ENCODE data around the gene NOTCH2NLA.
"Not testable (repeated sequence)": the region's sequence is repeated elsewhere in the genome, so short reads cannot be mapped to it uniquely, and the experiment has no call there.

Gene NOTCH2NLA

DNA sequence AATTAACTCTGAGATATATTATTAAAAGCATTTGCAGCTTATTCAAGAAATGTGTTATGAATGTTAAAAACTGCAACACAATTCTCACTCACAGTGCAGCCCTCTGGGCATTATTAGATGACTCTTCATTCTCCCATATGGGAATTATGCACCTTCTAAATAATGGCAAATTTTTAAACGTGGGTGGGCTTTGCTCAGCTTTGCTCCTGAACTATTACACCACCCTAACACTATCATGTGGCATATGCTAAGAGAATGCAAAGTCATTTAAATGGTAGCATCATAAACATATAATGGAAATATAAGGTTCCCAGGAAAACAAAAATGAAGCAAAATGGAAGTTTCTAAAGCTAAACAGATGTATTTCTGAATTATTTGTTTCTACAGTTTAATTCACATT lies 61.5 kb downstream of the NOTCH2NLA start:
- DNase-seq (ENCODE audit: low read depth), result not testable (repeated sequence)

DNA sequence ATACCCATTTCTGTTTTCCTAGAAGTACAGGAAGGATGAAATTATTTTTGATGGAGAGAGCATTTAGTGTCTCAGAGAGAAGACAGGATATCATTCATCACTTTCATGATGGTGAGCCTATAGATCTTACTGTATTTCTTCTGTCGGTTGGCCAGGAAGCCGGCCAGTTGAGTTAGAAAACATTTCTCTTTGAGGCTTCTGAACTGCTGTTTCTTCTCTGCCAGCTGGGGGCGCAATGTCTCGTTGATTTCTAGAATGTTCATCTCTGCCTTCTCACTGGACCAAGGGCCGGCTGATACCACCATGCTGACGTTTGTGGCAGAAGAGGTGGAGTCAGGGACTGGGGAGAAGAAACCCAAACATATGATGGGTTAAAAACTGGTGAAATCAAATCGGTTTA lies 84.4 kb downstream of the NOTCH2NLA start, which contains the start of gene NBPF10:
Gene NBPF10, minus strand, starts transcription at position 340 of the 400 bp plus-strand sequence. Its CDS starts 35 bp downstream, at position 305.
- DNase-seq (ENCODE audit: low read depth), result not testable (repeated sequence)

Data from activated gamma-delta T cell treated with anti-CD3 and anti-CD28 coated beads, Interleukin-2, amount 50 U/mL, for 16 hours (primary cell).